Mucosa of descending colon (tissue), 3 donors: ENCODE data around the gene UBALD2. TPM values are rescaled to one million over a fixed set of nuclear protein-coding genes. Genes with fewer than 3 reads are reported as not detected.

Experiments
- ATAC-seq: fragments of 200-7000 bp; cut with Tn5 transposase; one replicate; pipeline ENCODE4 v1.9.1; 2020; ENCODE audit warnings: mild to moderate bottlenecking, moderate library complexity
- DNase-seq, 3 donors: peaks; one replicate each; pipeline ENCODE4 v3.0.0-alpha.2; 2020
- H3K36me3 ChIP-seq: fragments of 200-600 bp; one replicate; pipeline ENCODE4 v1.8.0; 2021; ENCODE audit warnings: low read depth, mild to moderate bottlenecking
- H3K4me1 ChIP-seq: fragments of 200-600 bp; one replicate; pipeline ENCODE4 v1.8.0; 2021; ENCODE audit warnings: low read depth, mild to moderate bottlenecking
- H3K4me3 ChIP-seq: fragments of 200-600 bp; one replicate; pipeline ENCODE4 v1.8.0; 2021; ENCODE audit warnings: mild to moderate bottlenecking
- H3K9me3 ChIP-seq: fragments of 200-600 bp; one replicate; pipeline ENCODE4 v1.8.0; 2021; ENCODE audit warnings: mild to moderate bottlenecking
- CTCF ChIP-seq: fragments of 200-600 bp; IDR thresholded peaks from one replicate; pipeline ENCODE4 v1.8.0; 2022; ENCODE audit warnings: antibody characterized with exemption, mild to moderate bottlenecking
- intact Hi-C, 2 donors: fragments of 100-400 bp; cut with DNase I in 1 of 2; cut with micrococcal nuclease in 1 of 2; formaldehyde crosslinking; loops; one replicate each; pipeline versions ENCODE4 v1.11.0 to v1.11.1; 2022; cut with DNase I, micrococcal nuclease
- total RNA-seq, 3 donors: library from RNA; stranded (reverse); fragmentation: NEBNext Ultra II Directional in 2 of 3; extraction: Animal tissue kit (Norgen Biotek cat#: 25700) in 2 of 3; gene quantifications; one replicate each; pipeline versions ENCODE4 v1.2.1 to v1.2.4, GENCODE V29; 2021 to 2023
- donor health status: DM: no; HTN: no; CAD: no; lungs with moderate emphysema.
- donor health status: DM: no; HTN: no; CAD: no.
- donor health status: DM: no; HTN: yes; CAD: no.

Gene UBALD2
- total RNA-seq, 3 donors from 2014 or later = 46.6 to 132 (median 99.1) TPM

GRCh38 chr17:76232342-76232741, 32.8 kb upstream of the UBALD2 start:
- intact Hi-C loops = no loop called here
- H3K36me3 ChIP-seq = no peaks in the 10 kb centered on the region
- TF ChIP-seq CTCF = no peak
- H3K4me1 ChIP-seq = no peaks in the 10 kb centered on the region
- no peak for ATAC-seq
- H3K4me3 ChIP-seq = no peak overlapping the region
- H3K9me3 ChIP-seq = no peaks in the 10 kb centered on the region
- DNase-seq = no peak

GRCh38 chr17:76233588-76234353, 31.4 kb upstream of the UBALD2 start:
- no peak overlapping the region for H3K4me3 ChIP-seq
- intact Hi-C loops = no loop called here
- H3K9me3 ChIP-seq = no peaks in the 10 kb centered on the region
- no peaks in the 10 kb centered on the region for H3K4me1 ChIP-seq
- ATAC-seq (no peak), DNase-seq (no peak)
- no peaks in the 10 kb centered on the region for H3K36me3 ChIP-seq
- no peak for TF ChIP-seq CTCF

DNA sequence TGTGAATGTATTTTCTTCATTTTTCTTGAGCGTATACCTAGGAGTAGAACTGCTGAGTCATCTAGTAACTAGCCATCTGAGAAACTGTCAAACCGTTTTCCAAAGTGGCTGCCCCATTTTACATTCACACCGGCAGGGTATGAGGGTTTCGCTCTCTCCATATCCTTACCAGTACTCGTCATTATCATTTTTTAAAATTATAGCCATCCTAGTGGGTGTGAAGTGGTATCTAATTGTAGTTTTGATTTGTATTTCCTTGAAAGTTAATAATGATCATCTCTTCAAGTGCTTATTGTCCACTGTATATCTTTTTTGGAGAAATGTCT, 30.8 kb upstream of the UBALD2 start:
- Histone ChIP-seq H3K4me3 (no peak overlapping the region), H3K9me3 (no peaks in the 10 kb centered on the region), H3K36me3 (no peaks in the 10 kb centered on the region), H3K4me1 (no peaks in the 10 kb centered on the region)
- no peak for DNase-seq
- intact Hi-C loops = no loop called here
- TF ChIP-seq CTCF = no peak
- no peak for ATAC-seq

DNA sequence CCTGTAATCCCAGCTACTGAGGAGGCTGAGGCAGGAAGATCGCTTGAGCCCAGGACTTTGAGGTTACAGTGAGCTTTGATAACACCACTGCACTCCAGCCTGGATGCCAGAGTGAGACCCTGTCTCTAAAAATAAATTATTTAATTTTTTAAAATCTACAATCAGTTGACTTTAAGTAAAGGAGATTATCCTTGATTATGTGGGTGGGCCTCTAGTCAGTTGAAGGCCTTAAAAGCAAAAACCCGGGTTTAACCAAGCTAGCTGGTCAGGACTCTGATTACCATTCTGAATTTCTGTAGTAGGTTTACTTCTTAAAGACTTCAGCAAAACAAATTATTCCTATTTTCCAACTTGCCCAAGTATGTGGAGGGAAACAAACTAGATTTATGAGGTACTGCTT, 29.3 kb upstream of the UBALD2 start:
- Histone ChIP-seq H3K9me3 (no peaks in the 10 kb centered on the region), H3K4me1 (peaks cover 2% of the 10 kb centered on the region), H3K36me3 (no peaks in the 10 kb centered on the region), H3K4me3 (no peak overlapping the region)
- DNase-seq (no peak), ATAC-seq (no peak)
- TF ChIP-seq CTCF = no peak
- intact Hi-C loops = no loop called here

DNA sequence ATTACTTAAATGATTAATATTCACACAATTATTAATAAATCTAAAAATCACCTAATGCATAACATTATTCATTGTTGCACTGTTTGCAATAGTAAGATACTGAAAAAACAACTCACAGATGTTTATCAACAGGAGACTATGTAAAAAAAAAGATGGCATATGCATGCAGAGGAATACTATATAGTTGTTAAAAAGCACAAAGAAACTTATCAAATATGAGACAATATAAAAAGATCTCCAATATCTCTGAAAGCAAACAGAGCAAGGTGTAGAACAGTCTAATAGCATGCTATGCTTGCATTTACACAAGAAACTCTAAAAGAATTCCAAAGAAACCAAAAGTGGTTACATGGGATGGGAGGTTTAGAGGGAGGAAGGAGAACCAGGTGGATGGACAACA, 28.5 kb upstream of the UBALD2 start:
- Histone ChIP-seq H3K36me3 (no peaks in the 10 kb centered on the region), H3K4me1 (peaks cover 9% of the 10 kb centered on the region), H3K9me3 (no peaks in the 10 kb centered on the region), H3K4me3 (no peak overlapping the region)
- ATAC-seq (no peak), DNase-seq (no peak)
- no peak for TF ChIP-seq CTCF
- intact Hi-C loops = no loop called here

DNA sequence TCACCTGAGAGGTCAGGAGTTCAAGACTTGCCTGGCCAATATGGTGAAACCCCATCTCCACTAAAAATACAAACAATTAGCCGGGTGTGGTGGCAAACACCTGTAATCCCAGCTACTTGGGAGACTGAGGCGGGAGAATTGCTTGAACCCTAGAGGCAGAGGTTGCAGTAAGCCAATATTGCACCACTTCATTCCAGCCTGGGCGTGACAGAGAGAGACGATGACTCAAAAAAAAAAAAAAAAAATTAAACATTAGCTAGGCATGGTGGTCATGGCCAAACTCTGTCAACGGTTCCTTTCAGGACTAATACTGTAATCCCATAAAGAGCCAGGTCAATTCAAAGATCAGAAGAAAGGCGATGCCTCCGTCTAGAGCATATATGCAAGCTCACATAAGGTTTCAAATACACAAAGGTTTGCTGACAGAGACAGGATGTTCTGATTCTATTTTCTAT, 27.3 kb upstream of the UBALD2 start:
- ATAC-seq = peak; percentile 75

More for the DNA sequence above, 27.3 kb upstream of the UBALD2 start:
- peaks cover 9% of the 10 kb centered on the region for H3K4me1 ChIP-seq
- H3K9me3 ChIP-seq = no peaks in the 10 kb centered on the region
- H3K4me3 ChIP-seq = no peak overlapping the region
- DNase-seq = no peak
- no peak for TF ChIP-seq CTCF
- no peaks in the 10 kb centered on the region for H3K36me3 ChIP-seq
- intact Hi-C loops = no loop called here
